DLD1 (cell line): Measurements from ENCODE around the gene PYY.
"Not testable (repeated sequence)": the region's sequence is repeated elsewhere in the genome, so short reads cannot be mapped to it uniquely, and the experiment has no call there.

ENCODE experiments used
- in situ Hi-C: cut with HindIII; loops from 2 replicates; pipeline ENCODE4 v1.10.0; 2017; ENCODE audit warnings: low sequenced_read_pairs

PYY gene

GRCh38 chr17:43953746-43954145, at the start of gene PYY:
Gene PYY (minus strand): TSS chr17:43953940. CDS start chr17:43953483, 457 bp downstream.
- in situ Hi-C loops = no loop called here

GRCh38 chr17:44002141-44002848, 48.6 kb upstream of the PYY start:
- in situ Hi-C loops = no loop called here

- in situ Hi-C loops = no loop called here
Measured at GRCh38 chr17:44001461-44001920, 47.8 kb upstream of the PYY start.

GRCh38 chr17:44000871-44001460, 47.2 kb upstream of the PYY start:
- in situ Hi-C loops = no loop called here

GRCh38 chr17:44000141-44000860, 46.6 kb upstream of the PYY start:
- in situ Hi-C loops = no loop called here

- in situ Hi-C loops = no loop called here
Measured at GRCh38 chr17:43999024-43999423, 45.3 kb upstream of the PYY start.

- in situ Hi-C loops = no loop called here
Measured at GRCh38 chr17:43998552-43998951, 44.8 kb upstream of the PYY start.

- in situ Hi-C loops = not testable (repeated sequence)
Measured at GRCh38 chr17:43997180-43997579, 43.4 kb upstream of the PYY start.

- in situ Hi-C loops = no loop called here
Measured at GRCh38 chr17:43995150-43995471, 41.4 kb upstream of the PYY start.

- in situ Hi-C loops = no loop called here
Measured at GRCh38 chr17:43994272-43995149, 40.8 kb upstream of the PYY start.

GRCh38 chr17:43992641-43993040, 38.9 kb upstream of the PYY start:
- in situ Hi-C loops = no loop called here

GRCh38 chr17:43988301-43988700, 34.6 kb upstream of the PYY start:
- in situ Hi-C loops = no loop called here

GRCh38 chr17:43987131-43988021, 33.6 kb upstream of the PYY start:
- in situ Hi-C loops = no loop called here

GRCh38 chr17:43986225-43986981, 32.7 kb upstream of the PYY start:
- in situ Hi-C loops = no loop called here

GRCh38 chr17:43984521-43984920, 30.8 kb upstream of the PYY start:
- in situ Hi-C loops = no loop called here

- in situ Hi-C loops = no loop called here
Measured at GRCh38 chr17:43983515-43984411, 30.0 kb upstream of the PYY start.

GRCh38 chr17:43983196-43983514, 29.4 kb upstream of the PYY start:
- in situ Hi-C loops = no loop called here

GRCh38 chr17:43982171-43982570, 28.4 kb upstream of the PYY start:
- in situ Hi-C loops = no loop called here

GRCh38 chr17:43979671-43980070, 25.9 kb upstream of the PYY start:
- in situ Hi-C loops = no loop called here
